GM19397 (cell line): ENCODE results near the gene SYNPO.

Experiments used
- ATAC-seq: cut with Tn5 transposase; IDR thresholded peaks from one replicate; pipeline ENCODE4 v1.9.1; 2021; ENCODE audit warnings: mild to moderate bottlenecking, moderate library complexity; ENCODE audit not compliant: unreplicated experiment

SYNPO gene

GRCh38 chr5:150624334-150625163 is 15.9 kb upstream of the SYNPO start:
- peak; percentile 42 for ATAC-seq

- no peak for ATAC-seq
Observed at GRCh38 chr5:150625164-150625535, 15.3 kb upstream of the SYNPO start.

GRCh38 chr5:150625831-150626746 is 14.4 kb upstream of the SYNPO start:
- peak; percentile 53 for ATAC-seq

- ATAC-seq, result no peak
Observed at GRCh38 chr5:150626853-150627276, 13.6 kb upstream of the SYNPO start.

GRCh38 chr5:150627731-150628545 is 12.5 kb upstream of the SYNPO start:
- no peak for ATAC-seq

GRCh38 chr5:150628936-150629485 is 11.4 kb upstream of the SYNPO start:
- no peak for ATAC-seq

GRCh38 chr5:150630016-150630415 is 10.4 kb upstream of the SYNPO start:
- ATAC-seq, result no peak

GRCh38 chr5:150630461-150631325 is 9.8 kb upstream of the SYNPO start:
- ATAC-seq, result no peak

GRCh38 chr5:150631326-150631701 is 9.1 kb upstream of the SYNPO start:
- ATAC-seq, result no peak

GRCh38 chr5:150632305-150633160 is 7.9 kb upstream of the SYNPO start:
- ATAC-seq, result no peak

GRCh38 chr5:150633429-150633828 is 7.0 kb upstream of the SYNPO start:
- ATAC-seq, result no peak

- ATAC-seq, result no peak
Observed at GRCh38 chr5:150636391-150637244, 3.8 kb upstream of the SYNPO start.

GRCh38 chr5:150637245-150638052 is 3.0 kb upstream of the SYNPO start:
- ATAC-seq, result no peak

GRCh38 chr5:150638053-150638444 is 2.4 kb upstream of the SYNPO start:
- ATAC-seq, result no peak

- ATAC-seq, result no peak
Observed at GRCh38 chr5:150638488-150639376, 1.7 kb upstream of the SYNPO start.

- ATAC-seq, result no peak
Observed at GRCh38 chr5:150639377-150639692, 1.1 kb upstream of the SYNPO start.
